T-helper 2 cell treated with Interferon-gamma antibody and Interleukin-4, amounts not matched to agents 100 ng/mL and 5 ng/mL, for 36 hours (primary cell): ENCODE data around the gene CBLB. TPM values are rescaled to one million over a fixed set of nuclear protein-coding genes. Genes with fewer than 3 reads are reported as not detected.

Source experiments
- intact Hi-C: fragments of 100-400 bp; cut with micrococcal nuclease; formaldehyde crosslinking; loops from one replicate; pipeline ENCODE4 v1.15.1; 2023
- total RNA-seq: library from RNA; stranded (reverse); gene quantifications from 2 replicates; pipeline ENCODE4 v1.2.3, GENCODE V29; 2022

Gene CBLB
- total RNA-seq, 1 donor from 2014 or later: 67.2 TPM

DNA sequence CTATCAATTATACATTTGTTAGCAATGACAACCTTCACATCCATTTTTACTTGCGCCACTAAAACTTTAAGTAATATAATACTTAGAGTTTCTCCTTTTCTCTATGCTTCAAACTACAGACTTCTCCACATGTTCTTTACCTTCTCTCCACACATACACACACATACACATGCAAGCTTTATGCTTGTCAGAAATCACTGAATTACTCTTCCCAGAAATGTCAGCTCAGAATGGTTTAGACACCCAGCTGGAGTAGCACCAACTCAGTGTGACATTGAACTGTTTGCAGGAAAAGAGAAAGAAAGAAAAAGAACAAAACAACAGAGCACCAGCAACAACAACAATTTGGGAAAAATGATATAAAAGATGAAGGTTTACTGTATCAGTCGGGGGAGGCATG, 20.9 kb downstream of the CBLB start:
- intact Hi-C loops: no loop called here

- intact Hi-C loops: no loop called here
Observed at GRCh38 chr3:105847452-105847851, 21.4 kb downstream of the CBLB start.

GRCh38 chr3:105846809-105847208, 22.0 kb downstream of the CBLB start:
- intact Hi-C loops: no loop called here

- intact Hi-C loops: no loop called here
Observed at GRCh38 chr3:105845488-105845887, 23.3 kb downstream of the CBLB start.

- intact Hi-C loops: no loop called here
Observed at GRCh38 chr3:105844704-105845103, 24.1 kb downstream of the CBLB start.

- intact Hi-C loops: no loop called here
Observed at GRCh38 chr3:105843994-105844393, 24.8 kb downstream of the CBLB start.

DNA sequence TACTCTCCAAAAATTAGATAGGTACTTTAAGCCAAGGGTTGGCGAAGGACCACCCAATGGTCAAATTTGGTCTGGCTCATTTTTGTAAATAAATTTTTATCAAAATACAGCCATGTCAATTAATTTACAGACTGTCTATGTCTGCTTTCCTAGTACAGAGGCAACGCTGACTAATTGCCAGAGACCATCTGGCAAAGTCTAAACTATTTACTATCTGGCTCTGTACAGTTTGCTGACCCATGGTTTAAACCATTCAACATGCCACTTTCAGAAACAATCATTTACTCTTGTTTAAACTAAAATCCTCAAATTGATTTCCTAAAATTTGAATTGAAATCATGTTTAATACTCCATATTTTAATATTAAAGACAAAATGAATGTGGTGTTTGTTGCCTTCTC, 25.9 kb downstream of the CBLB start:
- intact Hi-C loops: no loop called here

DNA sequence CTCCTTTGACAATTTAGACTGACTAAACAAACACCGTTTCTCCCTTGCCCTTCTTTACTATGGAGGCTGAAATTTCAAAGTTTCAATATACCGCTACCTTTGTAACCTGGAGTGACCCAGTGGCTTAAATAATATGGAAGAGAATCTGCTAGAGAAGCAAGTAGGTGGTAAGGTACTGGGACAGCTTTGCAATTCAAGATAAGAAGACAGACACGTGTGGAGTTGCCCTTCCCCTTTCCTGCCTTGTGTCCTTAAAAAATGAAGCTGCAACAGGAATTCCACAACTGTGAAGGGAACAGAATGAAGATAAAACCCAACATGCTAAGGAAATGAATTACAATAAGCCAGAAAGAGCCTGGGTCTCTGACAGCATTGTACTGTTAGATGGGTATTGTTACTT, 26.4 kb downstream of the CBLB start:
- intact Hi-C loops: no loop called here

DNA sequence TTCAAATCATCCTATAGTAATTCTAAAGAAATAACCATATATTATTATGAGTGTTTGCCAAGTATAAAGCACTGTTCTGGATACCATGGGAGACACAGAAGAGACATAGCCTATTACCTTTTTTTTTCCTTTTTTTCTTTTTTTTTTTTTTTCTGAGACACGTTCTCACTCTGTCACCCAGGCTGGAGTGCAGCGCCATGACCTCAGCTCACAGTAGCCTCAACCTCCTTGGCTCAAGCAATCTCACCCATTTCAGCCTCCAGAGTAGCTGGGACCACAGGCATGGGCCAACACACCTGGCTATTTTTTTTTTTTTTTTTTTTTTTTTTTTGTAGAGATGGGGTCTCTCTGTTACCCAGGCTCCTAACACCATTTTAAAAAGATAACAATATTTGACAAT, 30.9 kb downstream of the CBLB start:
- intact Hi-C loops: no loop called here

DNA sequence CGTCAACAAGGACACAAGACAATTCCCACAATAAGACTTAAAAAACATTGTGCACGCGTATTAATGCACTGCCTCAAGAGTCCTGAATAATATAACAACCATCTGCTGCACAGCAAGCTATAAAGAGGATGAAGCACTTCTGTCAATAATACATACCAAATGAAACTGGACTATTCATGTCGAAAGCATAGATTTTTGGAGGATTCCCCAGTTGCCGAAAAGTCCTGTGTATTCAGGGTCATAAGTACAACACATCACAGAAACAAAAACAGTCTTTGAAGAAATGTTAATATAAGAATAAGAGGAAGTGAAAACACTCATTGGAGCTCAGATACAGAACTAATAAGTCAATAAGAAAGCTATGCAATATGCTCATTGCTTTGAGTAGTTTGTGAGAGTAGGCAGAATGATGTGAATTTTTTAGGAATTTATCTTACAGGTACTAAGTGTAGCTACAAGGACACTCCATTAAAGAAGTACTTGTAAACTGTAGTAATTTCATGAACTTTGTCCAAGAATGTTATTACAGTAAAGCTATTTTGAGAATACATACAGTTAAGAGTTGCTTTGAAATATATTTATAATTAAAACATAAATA, 31.6 kb downstream of the CBLB start:
- intact Hi-C loops: no loop called here

DNA sequence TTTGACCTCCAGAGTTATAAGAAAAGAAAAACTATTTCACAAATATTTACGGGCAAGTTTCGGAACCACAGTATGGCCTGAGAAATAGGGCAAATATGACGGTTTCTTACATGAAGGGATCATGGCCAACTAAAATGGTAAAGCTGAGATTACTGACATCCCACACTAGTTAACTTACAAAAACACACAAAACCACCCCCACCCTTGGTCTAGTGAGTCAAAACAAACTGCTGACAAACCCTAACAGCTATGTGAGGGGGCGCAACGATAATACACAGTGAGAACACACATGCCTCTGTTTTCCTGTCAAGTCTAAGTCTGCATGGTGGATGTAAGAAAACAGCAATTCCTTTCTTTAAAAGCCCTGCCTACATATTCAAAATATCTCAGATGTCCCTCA, 32.3 kb downstream of the CBLB start:
- intact Hi-C loops: no loop called here

DNA sequence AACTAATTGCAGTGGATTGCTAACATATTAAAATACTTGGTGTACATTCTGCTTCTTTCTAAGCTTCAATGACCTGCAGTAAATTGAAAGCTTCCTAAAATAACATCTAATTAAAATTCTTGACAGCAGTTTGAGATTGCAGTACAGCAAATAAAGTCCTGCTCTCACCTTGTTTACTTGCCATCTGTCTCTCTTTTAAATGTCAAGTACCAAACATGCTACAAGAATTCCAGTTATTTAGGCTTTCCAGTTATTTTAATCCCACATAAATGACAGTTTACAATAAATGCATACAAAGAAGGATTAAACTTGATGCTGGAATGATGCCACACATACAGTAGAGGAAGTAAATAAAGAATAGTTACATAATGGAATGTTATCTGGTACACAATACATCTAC, 33.2 kb downstream of the CBLB start:
- intact Hi-C loops: no loop called here

DNA sequence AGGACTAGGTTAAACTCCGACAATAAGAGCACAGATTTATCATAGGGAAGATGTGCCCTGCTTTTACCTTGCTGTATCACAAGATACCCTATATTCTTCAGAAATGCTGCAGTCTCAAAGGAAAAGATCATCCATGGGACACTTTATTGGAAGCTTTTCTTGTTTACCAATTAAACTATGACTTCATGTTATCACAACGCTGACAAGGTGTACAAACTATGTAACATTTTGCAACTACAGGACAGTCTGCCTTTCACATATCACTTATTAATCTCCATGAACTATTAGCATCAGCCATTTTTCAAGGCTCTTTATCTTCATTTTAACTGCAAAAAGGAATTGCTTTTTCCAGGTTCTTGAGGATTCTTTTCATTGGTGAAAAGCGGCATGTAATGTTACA, 34.0 kb downstream of the CBLB start:
- intact Hi-C loops: no loop called here

DNA sequence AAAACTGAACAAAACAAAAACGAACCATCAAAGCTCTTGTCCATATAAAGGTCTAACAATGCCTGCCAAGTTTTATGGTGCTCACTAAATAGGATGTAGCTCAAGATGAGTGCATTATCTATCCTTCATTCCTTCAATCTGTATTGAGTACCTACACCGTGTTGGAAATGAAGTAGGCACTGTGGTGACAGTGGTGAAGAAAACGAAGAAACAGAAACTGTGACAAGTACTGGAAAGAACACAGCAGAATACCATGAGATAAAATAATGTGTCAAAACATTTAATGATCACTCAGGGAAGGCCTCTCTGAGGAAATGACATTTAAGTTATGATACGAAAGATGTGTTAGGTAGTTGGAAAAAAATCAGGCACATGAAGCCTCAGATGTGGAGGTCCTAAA, 36.2 kb downstream of the CBLB start:
- intact Hi-C loops: no loop called here

- intact Hi-C loops: loop anchor here (1.0 to 2.0 kb wide), 3 partner anchors 25 to 78 kb away; partner anchors contain the start of gene CBLB
Observed at GRCh38 chr3:105830836-105831235, 38.0 kb downstream of the CBLB start.

DNA sequence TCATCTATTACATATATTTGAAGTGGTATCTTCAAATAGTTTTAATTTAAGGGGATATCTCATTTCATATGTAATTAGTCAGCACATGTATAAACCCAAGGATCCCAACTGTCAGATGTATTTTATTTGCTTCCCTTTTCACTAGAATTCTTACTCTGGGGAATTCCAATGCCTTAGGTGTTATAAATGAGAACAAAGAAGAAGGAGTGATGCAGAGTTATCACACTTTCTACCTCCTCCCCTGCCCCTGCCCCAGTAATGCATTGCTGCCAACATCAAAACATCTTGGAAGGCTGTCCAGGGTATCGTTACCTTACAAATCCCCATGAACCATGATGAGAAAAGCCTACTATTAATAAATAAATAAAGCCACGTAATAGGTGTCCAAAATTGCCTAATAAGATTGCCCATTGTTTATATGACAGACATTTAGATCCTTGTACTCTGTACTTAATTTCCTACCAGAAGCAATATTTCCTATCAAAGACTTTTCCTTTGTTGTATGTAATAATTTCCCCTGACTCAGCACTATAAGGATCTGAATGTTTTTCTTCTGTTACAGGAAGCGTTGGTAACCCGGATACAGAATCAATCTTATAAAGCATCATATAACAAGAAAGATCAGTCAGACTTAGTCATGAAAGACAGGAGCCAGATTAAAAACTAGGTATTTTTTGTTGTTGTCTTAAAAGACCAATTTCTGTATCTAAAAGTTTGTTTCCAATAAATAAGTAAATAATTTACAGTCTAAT, 38.8 kb downstream of the CBLB start:
- intact Hi-C loops: loop anchor here (1.0 to 2.0 kb wide), 3 partner anchors 24 to 77 kb away; partner anchors contain the start of gene CBLB

DNA sequence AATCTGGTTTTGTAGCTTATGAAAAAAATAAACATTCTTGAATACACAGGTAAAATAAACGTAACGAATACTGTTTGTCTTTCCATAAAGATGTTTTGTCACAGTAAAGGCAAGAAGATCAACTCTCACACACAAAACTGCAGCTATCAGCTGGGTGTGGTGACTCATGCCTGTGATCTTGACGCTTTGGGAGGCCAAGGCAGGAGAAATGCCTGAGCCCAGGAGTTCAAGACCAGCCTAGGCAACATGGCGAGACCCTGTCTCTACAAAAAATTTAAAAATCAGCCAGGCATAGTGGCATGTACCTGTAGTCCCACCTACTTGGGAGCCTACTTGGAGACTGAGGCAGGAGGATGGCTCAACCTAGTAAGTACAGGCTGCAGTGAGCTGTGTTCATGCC, 39.6 kb downstream of the CBLB start:
- intact Hi-C loops: no loop called here

- intact Hi-C loops: no loop called here
Observed at GRCh38 chr3:105828703-105829102, 40.1 kb downstream of the CBLB start.

DNA sequence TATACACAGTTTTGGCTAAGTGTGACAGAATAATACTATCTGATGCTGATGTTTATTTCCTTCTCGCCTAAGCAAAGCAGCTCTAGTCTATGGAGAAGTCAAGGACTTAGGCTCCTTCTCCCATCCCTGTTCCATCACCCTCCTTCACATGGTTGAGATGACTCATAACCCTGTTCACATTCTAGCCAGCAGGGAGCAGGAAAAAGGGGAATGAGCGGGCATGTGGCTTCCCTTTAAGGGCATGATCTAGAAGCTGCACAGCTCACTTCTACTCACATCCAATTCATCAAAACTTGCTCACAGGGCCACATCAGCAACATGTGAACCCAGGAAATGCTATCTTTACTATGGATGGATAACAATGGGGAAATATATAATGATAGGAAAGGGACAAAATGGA, 40.9 kb downstream of the CBLB start:
- intact Hi-C loops: no loop called here

- intact Hi-C loops: no loop called here
Observed at GRCh38 chr3:105826778-105827634, 41.8 kb downstream of the CBLB start.

DNA sequence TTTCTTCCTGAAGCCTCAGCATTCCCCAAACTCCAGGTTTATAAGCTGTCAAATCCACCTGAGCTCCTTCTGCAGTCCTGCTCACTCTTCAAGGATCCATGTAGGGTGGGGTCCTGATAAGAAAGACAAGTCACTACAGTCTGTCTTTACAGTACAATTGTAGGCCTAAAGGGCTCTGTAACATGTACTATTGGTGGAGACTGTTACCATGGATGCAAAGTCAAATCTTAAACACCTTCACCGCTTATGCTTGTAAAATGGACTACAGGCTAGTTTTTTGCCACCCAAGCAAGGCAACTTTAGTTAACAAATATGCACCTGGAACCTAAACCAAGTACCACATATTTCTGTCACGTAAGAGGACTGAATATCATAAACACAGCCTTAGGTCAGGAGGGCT, 44.7 kb downstream of the CBLB start:
- intact Hi-C loops: no loop called here
